Left ventricle myocardium inferior (tissue), 1 donor: ENCODE results near the gene TMTC1. TPM values are rescaled to one million over a fixed set of nuclear protein-coding genes. Genes with fewer than 3 reads are reported as not detected.

Source experiments
- DNase-seq: peaks from one replicate; pipeline ENCODE4 v3.0.0-alpha.2; 2020
- H3K27ac ChIP-seq: fragments of 200-600 bp; replicated peaks from 2 replicates; pipeline ENCODE4 v1.8.0; 2021
- H3K27me3 ChIP-seq: fragments of 200-600 bp; 2 replicates; pipeline ENCODE4 v1.8.0; 2021; ENCODE audit warnings: low read depth
- H3K36me3 ChIP-seq: fragments of 200-600 bp; 2 replicates; pipeline ENCODE4 v1.8.0; 2021
- H3K4me1 ChIP-seq: fragments of 200-600 bp; 2 replicates; pipeline ENCODE4 v1.8.0; 2021
- H3K4me3 ChIP-seq: fragments of 200-600 bp; 2 replicates; pipeline ENCODE4 v1.8.0; 2021; ENCODE audit warnings: mild to moderate bottlenecking, moderate library complexity
- H3K9me3 ChIP-seq: fragments of 200-600 bp; replicated peaks from 2 replicates; pipeline ENCODE4 v1.8.0; 2021
- CTCF ChIP-seq: fragments of 200-600 bp; IDR thresholded peaks from 2 replicates; pipeline ENCODE4 v1.8.0; 2021; ENCODE audit warnings: antibody characterized with exemption, mild to moderate bottlenecking, borderline replicate concordance
- intact Hi-C: fragments of 100-400 bp; cut with micrococcal nuclease; formaldehyde crosslinking; loops from one replicate; pipeline ENCODE4 v1.11.0; 2022
- total RNA-seq: library from RNA; stranded (reverse); fragmentation: NEBNext Ultra II Directional; extraction: Animal tissue kit (Norgen Biotek cat#: 25700); gene quantifications from one replicate; pipeline ENCODE4 v1.2.1, GENCODE V29; 2021
- donor health status: DM: no; HTN: yes; CAD: no; lungs with severe emphysema.

The TMTC1 gene
- total RNA-seq, 1 donor from 2014 or later: 38.4 TPM

GRCh38 chr12:29455087-29455486 is 328.7 kb downstream of the TMTC1 start:
- H3K27me3 ChIP-seq: no peaks in the 10 kb centered on the region
- TF ChIP-seq CTCF: no peak
- H3K4me3 ChIP-seq: no peak overlapping the region
- H3K36me3 ChIP-seq: no peaks in the 10 kb centered on the region
- intact Hi-C loops: no loop called here
- DNase-seq: no peak
- H3K4me1 ChIP-seq: no peaks in the 10 kb centered on the region
- no peak overlapping the region for H3K27ac ChIP-seq
- H3K9me3 ChIP-seq: peaks cover 7% of the 10 kb centered on the region

GRCh38 chr12:29451888-29452287 is 331.9 kb downstream of the TMTC1 start:
- H3K27me3 ChIP-seq: no peaks in the 10 kb centered on the region
- no peak overlapping the region for H3K4me3 ChIP-seq
- TF ChIP-seq CTCF: no peak
- no peaks in the 10 kb centered on the region for H3K4me1 ChIP-seq
- H3K27ac ChIP-seq: no peak overlapping the region
- H3K9me3 ChIP-seq: peaks cover 8% of the 10 kb centered on the region
- DNase-seq: no peak
- intact Hi-C loops: no loop called here
- no peaks in the 10 kb centered on the region for H3K36me3 ChIP-seq
